Measurements from ENCODE around the gene SLC5A8.

SLC5A8 gene

DNA sequence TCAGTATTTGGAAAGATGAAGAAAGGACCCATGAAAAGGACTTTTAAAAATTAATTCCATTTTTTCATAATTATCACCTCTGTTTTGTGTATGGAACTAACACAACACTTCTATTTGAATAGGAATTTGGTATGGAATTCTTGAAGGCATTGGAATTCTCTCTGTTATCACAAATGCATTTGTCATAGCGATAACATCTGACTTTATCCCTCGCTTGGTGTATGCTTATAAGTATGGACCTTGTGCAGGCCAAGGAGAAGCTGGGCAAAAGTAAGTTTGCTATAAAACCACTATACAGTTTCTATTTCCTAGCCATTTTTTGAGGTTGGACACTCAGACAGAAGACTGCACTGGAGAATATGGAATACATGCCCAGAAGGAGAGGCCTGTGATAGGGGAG lies 98.6 kb downstream of the SLC5A8 start:
- H3K4me1 ChIP-seq (ENCODE audit: control insufficient read depth in 2 of 2, insufficient read depth in 2 of 2, low read length in 2 of 2), result no peaks in the 10 kb centered on the region
- no peaks in the 10 kb centered on the region for H3K9me3 ChIP-seq (ENCODE audit: control insufficient read depth in 2 of 2, low read length in 2 of 2)
- no peaks in the 10 kb centered on the region for H3K27me3 ChIP-seq (ENCODE audit: control insufficient read depth in 2 of 2, insufficient read depth in 2 of 2, low read length in 2 of 2)
- no peak overlapping the region for H3K4me3 ChIP-seq (ENCODE audit: low read length in 2 of 2)
- H3K9ac ChIP-seq (ENCODE audit: low read depth in 1 of 2, low read length in 2 of 2), result no peak overlapping the region
- H3K36me3 ChIP-seq (ENCODE audit: control insufficient read depth in 2 of 2, insufficient read depth in 2 of 2, low read length in 2 of 2), result no peaks in the 10 kb centered on the region
- H3K27ac ChIP-seq (ENCODE audit: low read depth in 2 of 2, low read length in 2 of 2), result no peak overlapping the region

DNA sequence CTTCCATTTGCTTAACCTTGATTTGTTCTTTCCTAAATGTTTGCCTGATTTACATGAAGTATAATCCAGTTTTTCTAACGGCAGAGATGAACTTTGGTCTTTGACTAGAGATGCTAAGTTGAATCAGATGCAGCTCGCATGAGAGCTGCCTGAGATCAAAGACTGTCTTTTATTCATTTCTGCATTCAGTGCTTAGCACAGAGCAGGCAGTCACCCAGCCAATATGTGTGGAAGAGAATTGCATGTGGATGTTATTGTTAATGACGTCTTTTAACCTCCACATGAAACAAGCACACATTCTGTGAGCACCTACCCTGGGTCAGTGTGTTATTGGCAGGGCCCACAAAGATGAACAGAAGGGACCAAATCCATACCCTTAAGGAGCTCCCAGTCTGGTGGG lies 99.2 kb downstream of the SLC5A8 start:
- H3K36me3 ChIP-seq (ENCODE audit: control insufficient read depth in 2 of 2, insufficient read depth in 2 of 2, low read length in 2 of 2), result no peaks in the 10 kb centered on the region
- H3K9ac ChIP-seq (ENCODE audit: low read depth in 1 of 2, low read length in 2 of 2), result no peak overlapping the region
- H3K27ac ChIP-seq (ENCODE audit: low read depth in 2 of 2, low read length in 2 of 2), result no peak overlapping the region
- H3K9me3 ChIP-seq (ENCODE audit: control insufficient read depth in 2 of 2, low read length in 2 of 2), result no peaks in the 10 kb centered on the region
- H3K4me1 ChIP-seq (ENCODE audit: control insufficient read depth in 2 of 2, insufficient read depth in 2 of 2, low read length in 2 of 2), result no peaks in the 10 kb centered on the region
- H3K27me3 ChIP-seq (ENCODE audit: control insufficient read depth in 2 of 2, insufficient read depth in 2 of 2, low read length in 2 of 2), result no peaks in the 10 kb centered on the region
- no peak overlapping the region for H3K4me3 ChIP-seq (ENCODE audit: low read length in 2 of 2)

DNA sequence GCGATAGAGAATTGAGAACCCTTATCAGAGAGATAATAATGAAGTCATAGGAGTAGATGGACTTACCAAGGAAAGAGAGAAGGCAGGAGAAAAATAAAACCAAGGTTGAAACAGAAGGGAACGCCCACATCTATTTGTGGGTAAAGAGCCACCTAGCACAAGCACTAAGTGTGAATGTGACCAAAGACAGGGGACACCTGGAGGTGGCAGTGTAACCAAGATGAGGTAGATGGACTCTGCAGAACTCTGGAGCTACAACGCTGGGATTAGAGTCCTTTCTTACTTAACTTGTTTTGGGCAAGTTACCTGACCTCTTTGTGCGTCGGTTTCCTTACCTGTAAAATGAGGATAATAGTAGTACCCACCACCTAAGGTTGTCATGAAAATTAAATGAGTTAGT lies 101.9 kb downstream of the SLC5A8 start:
- Histone ChIP-seq H3K36me3 (ENCODE audit: control insufficient read depth in 2 of 2, insufficient read depth in 2 of 2, low read length in 2 of 2) (no peaks in the 10 kb centered on the region), H3K27ac (ENCODE audit: low read depth in 2 of 2, low read length in 2 of 2) (no peak overlapping the region), H3K4me1 (ENCODE audit: control insufficient read depth in 2 of 2, insufficient read depth in 2 of 2, low read length in 2 of 2) (no peaks in the 10 kb centered on the region), H3K9me3 (ENCODE audit: control insufficient read depth in 2 of 2, low read length in 2 of 2) (no peaks in the 10 kb centered on the region), H3K4me3 (ENCODE audit: low read length in 2 of 2) (no peak overlapping the region), H3K9ac (ENCODE audit: low read depth in 1 of 2, low read length in 2 of 2) (no peak overlapping the region), H3K27me3 (ENCODE audit: control insufficient read depth in 2 of 2, insufficient read depth in 2 of 2, low read length in 2 of 2) (no peaks in the 10 kb centered on the region)

DNA sequence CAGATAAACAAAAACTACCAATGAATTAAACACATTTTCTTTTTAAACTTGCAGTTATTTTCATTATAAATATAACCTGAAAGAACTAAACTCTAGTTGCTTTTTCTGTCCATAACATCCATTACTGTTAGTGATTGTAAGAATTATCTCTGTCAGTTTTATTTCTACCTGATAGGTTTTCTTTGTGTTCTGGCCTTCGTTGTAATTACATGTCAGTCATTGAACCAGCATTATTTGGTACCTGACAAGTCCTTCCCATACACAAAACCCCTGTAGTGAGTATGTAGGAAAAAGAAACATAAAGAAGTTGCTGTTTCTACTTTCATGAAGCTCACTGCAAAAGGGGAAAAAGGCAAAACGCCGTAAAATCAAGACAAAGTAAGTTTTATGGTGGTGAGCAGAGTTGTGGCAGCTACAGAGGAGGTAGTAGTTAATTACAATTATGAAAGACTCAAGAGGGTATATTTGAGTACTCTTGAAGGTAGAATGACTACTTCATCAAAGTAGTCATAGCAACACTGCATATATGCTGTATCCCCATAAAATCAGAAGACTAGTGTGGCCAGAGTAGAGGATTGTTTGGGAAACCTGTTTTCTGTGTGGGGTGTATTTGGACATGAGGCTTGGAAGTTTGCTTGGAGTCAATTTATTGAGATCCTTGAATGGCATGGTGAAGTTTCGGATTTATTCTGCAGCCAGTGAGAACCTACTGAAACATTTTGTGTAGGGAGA lies 102.8 kb downstream of the SLC5A8 start:
- H3K4me3 ChIP-seq (ENCODE audit: low read length in 2 of 2), result no peak overlapping the region
- no peak overlapping the region for H3K27ac ChIP-seq (ENCODE audit: low read depth in 2 of 2, low read length in 2 of 2)
- H3K36me3 ChIP-seq (ENCODE audit: control insufficient read depth in 2 of 2, insufficient read depth in 2 of 2, low read length in 2 of 2), result no peaks in the 10 kb centered on the region
- no peaks in the 10 kb centered on the region for H3K9me3 ChIP-seq (ENCODE audit: control insufficient read depth in 2 of 2, low read length in 2 of 2)
- H3K9ac ChIP-seq (ENCODE audit: low read depth in 1 of 2, low read length in 2 of 2), result no peak overlapping the region
- H3K4me1 ChIP-seq (ENCODE audit: control insufficient read depth in 2 of 2, insufficient read depth in 2 of 2, low read length in 2 of 2), result no peaks in the 10 kb centered on the region
- H3K27me3 ChIP-seq (ENCODE audit: control insufficient read depth in 2 of 2, insufficient read depth in 2 of 2, low read length in 2 of 2), result no peaks in the 10 kb centered on the region
